HG02885 (cell line): ENCODE measurements around the gene TPPP3.

Experiments used
- ATAC-seq: cut with Tn5 transposase; IDR thresholded peaks from one replicate; pipeline ENCODE4 v1.9.1; 2021; ENCODE audit warnings: mild to moderate bottlenecking; ENCODE audit not compliant: unreplicated experiment, poor library complexity

Gene TPPP3

GRCh38 chr16:67406111-67406971, 13.0 kb upstream of the TPPP3 start:
- no peak for ATAC-seq

- no peak for ATAC-seq
Observed at GRCh38 chr16:67405336-67405735, 12.0 kb upstream of the TPPP3 start.

DNA sequence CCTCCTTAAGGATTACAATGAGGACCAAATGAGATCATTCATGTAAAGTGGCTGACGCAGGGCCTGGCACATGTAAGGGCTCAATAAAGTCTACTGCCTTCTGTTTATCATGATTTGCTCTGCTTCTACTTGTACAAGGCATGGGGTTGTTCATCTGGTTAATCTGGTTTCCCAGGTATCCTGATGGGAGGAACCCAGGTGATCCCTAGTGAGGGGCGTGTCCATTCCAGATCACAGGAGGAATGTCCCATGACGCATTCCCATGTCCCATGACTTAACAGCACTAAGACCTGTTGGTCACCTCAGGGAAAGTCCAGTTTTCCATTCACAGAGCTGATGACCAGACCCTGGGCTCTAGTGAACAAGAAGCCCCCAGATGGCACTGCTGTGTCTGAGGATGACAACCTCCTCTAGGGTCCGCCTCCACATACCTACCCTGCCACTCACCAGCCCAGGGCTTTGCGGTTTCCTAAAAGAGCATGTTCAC, 11.5 kb upstream of the TPPP3 start:
- no peak for ATAC-seq

DNA sequence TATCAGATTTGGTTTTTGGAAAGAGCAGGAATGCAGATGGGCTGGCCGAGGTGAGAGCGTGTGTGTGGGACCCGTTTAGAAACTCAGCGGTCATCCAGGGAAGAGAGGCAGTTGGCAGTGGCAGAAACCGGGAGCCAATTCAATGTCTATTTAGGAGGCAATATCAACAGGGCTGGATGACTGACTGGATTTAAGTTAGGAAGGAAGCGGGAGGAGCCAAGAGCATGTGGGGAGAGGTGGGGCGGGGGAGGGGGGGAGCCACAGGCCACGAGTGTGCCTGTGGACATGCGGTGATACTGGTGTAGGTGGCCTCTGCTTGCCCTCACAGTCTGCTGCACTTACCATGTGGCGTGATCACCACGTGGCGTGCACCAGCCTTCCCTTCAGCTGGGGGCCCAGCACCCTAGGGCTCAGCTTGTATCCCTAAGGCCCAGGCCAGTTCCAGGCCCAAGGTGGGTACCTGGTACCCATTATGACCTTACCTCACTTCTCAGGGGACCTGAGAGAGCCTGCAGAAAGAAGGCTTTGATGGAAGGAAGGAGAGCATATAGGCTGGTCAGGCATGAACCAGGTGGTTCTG, 10.8 kb upstream of the TPPP3 start:
- no peak for ATAC-seq

GRCh38 chr16:67400901-67401300, 7.6 kb upstream of the TPPP3 start:
- no peak for ATAC-seq

GRCh38 chr16:67399749-67400704, 6.7 kb upstream of the TPPP3 start:
- peak; percentile 13 for ATAC-seq

DNA sequence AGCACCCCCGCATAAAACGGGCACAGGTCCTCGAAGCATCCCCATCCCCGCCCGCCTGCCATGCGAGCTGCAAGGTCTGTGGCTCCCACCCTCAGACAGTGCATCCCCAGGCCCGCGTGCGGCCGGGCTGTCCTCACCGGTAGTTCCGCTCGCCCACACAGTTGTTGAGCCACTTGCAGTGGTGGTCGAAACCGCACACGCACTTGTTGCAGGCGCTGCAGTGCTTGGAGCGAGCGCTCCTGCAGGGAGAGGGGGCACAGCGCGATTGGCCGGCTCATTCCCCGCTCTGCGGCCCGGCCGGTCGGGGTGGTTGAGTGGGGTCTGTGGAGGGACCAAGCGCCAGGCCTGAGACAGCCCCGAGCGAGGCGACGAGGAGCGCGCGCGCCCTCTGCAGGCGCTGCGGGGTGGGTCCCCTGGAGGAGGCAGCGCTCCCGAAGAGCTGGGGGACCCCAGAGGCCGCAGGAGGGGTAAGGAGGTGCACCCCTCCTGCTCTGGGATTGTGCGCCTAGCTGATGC, 6.0 kb upstream of the TPPP3 start:
- ATAC-seq, result peak; percentile 60

DNA sequence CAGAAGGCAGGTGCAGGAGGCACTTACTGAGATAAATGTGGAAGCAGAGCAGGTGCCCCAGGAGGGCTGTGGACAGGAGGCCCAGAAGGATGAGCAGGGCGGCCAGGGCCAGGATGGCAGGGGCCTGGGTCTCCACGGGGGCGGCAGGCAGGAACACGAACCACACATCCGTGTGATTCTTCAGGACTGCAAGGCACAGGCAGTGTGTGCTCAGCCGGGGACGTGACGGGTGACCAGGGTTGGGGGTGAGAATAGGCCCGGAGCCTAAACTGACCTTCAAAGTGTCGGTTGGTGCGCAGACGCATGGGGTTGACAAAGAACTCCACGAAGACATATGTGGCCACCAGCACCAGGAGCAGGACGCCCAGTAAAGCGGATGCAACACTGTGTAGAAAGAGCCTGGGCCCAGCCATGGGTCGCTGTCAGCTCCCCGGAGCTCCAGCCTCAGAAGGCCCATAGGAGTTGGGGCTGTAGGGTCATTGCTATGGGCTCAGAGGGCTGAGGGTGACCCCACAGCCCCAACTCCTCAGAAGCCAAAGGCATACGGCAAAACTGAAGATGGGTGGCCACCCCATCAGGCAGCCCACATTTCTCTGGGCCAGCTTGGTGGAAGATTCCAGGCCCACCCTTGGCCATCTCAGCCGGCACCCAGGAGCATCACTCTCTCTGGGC, 5.4 kb upstream of the TPPP3 start:
- no peak for ATAC-seq

DNA sequence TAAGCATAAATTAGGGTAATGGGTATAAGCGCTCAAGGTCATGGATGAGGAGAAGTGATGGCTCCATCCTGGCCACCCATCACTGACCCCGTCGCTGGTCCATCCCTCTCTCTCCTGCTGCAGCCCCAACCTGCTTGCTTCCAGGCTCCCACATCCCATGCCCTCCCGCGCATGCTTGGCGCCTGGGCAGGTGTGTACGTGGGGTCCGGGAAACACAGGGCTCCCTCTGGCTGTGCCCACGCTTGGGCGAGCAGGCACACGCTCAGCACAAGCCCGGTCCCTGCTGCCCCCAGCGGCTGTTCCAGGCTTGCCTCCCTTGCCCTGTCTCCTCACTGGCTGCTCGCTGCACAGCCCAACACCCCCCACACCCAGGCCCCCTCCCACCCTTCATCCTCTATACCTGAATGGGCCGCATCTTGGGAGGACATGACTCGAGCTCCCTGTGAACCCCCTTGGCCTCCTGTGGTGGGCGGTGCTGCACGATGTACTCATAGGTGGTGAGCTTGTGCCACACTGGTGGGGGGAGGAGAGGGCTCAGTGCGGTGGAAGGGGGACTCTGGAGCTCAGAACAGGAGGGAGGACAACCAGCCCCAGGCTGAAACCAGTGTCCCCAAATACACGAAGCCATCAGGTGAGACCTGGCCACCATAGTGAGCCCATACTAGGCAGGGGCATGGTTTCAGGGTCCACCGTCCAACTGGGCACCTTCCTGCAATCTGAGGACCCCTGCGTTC, 4.7 kb upstream of the TPPP3 start:
- no peak for ATAC-seq

DNA sequence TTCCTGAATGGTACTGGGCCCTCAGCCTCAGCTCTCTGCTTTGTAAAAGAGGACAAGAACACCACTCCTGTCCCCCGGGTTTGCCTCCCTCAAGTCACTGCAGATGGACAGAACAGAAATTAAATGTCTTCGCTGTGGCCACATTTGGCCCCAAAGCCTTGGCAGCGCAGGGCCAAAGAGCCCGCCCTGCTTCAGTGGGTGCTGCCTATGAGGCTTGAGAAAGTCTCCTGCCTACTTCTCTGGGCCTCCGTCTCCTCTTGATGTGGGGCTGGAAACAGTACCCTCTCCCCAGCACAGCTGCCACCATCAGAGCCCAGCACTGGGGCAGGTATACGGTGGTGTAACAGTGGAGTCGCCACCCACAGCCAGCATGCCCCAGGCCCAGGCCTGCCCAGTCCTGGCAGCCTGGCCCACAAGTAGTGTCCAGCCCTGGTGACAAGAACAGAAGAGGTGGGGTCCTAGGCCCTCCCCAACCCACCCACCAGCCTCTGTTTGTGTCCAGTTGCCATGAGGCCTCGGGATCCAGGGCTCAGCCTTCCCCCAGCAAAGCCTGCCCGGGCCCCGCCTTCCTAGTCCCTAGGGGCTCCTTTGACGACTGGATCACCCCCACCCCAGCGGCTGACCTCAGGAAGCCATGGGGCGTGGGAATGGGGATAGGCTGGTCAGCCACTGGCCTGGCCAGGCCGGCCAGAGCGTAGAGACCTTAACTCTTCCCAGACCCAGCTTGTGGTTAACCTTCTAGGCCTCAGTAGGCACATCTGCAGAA, 3.9 kb upstream of the TPPP3 start:
- ATAC-seq, result no peak

GRCh38 chr16:67396159-67397035, 3.1 kb upstream of the TPPP3 start:
- no peak for ATAC-seq

GRCh38 chr16:67395458-67396158, 2.3 kb upstream of the TPPP3 start:
- no peak for ATAC-seq

DNA sequence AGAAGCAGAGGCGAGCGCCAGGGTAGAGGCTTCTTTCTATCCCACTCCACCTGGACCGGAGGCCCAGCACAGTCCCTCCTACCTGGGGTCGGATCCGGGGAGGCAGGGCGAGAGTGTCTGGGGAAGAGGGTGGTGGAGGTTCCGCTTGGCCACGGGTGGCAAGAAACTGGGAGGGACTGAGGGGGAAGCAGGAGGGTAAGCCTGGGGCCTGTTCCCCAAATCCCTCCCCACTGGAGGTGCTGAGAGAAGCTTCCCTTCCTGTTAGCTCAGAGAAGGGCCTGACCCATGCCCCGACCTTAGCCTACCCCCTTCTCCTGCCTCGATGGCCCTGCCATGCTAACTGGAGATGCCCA, 1.8 kb upstream of the TPPP3 start:
- no peak for ATAC-seq

DNA sequence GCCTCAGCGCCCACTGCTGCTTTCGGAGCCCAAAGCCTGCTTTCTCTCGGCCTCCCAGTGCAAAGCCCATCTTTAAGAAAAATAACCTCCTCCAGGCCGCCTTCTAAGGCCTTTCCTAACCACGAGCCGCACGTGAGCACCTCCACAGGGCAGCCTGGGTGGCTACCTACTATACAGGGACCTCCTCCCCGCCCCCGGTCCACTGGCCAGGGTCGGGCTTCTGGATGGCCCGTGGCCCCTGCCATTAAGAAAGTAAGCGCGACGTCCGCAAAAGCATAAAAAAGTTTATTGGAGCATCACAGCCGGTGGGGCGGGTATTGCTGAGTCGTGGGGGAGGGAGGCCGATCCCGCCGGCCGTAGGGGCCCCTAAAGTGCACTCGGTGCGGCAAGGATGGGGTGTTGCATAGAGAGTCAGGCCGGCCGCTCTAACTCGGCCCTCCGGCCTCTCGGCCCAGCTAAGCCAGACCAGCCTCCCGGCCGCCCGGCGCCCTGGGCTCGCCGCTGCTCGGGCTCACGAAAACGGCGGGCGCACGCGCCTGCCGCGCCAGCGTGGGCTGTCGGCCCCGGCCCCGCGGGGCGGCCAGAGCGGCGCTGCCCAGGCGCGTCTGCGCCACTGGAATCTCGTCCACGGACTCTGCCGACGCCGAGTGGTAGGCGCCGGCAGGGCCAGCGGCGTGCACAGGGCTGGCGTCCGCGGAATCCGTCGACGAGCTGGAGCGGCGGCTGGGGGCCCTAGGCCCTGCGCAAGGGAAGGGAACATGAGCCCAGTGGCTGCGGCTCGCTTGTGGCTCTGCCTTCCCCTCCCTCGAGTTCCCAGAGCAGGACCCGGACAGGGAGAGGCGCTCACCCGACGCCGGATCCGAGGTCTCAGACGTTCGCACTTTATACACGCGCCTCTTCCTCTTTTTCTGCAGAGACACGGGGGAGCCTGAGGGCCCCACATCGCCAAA, 1.1 kb upstream of the TPPP3 start:
- ATAC-seq, result no peak

DNA sequence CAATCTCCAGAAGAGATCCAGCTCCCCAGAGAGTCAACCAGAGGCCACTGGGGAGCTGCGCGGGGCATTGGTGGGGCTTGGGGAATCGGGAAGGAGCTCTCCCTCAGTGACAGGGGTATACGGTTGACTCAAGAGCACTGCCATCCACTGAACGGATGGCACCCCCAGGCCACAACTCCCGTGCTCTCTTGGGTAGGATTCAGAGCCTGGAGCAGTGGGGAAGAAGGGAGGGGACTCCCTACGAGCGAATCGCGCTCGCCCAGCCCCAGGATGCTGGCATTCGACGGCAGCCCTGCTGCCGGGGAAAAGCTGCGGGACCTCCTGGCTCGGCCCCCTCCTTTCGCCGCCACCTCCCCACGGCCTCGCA, 473 bp upstream of the TPPP3 start:
- ATAC-seq, result no peak
